ENCODE measurements around the gene DYRK4.

GRCh38 chr12:4545195-4545594 is 16.8 kb upstream of the DYRK4 start:
- no peak for TF ChIP-seq STAT5B (CRISPR knock-in tag; IDR thresholded peaks at IDR 0.05)
- no peak for TF ChIP-seq FOXA1 (IDR thresholded peaks at IDR 0.05)
- no peak for TF ChIP-seq FOXA1 (CRISPR knock-in tag; IDR thresholded peaks at IDR 0.05)
- TF ChIP-seq ZNF24 (IDR thresholded peaks at IDR 0.05), result no peak
- no peak for TF ChIP-seq THYN1 (CRISPR knock-in tag; IDR thresholded peaks at IDR 0.05; ENCODE audit: borderline replicate concordance, low read depth)
- no peak for TF ChIP-seq UBTF (CRISPR knock-in tag; IDR thresholded peaks at IDR 0.05)
- no peak for TF ChIP-seq ZNF639 (CRISPR knock-in tag; conservative IDR thresholded peaks at IDR 0.05)
- no peak for TF ChIP-seq CTCF (CRISPR knock-in tag; IDR thresholded peaks at IDR 0.05)
- TF ChIP-seq NFAT5 (CRISPR knock-in tag; IDR thresholded peaks at IDR 0.05), result no peak
- TF ChIP-seq PATZ1 (CRISPR knock-in tag; IDR thresholded peaks at IDR 0.05), result no peak
